ENCODE measurements around the gene MORN3.
"Not testable (repeated sequence)": the region's sequence is repeated elsewhere in the genome, so short reads cannot be mapped to it uniquely, and the experiment has no call there.

MORN3 gene

GRCh38 chr12:121633833-121634196 is 35.6 kb downstream of the MORN3 start:
- H3K36me3 Mint-ChIP-seq; H3K9me3 Mint-ChIP-seq (ENCODE audit: low read depth): not testable (repeated sequence)

GRCh38 chr12:121632069-121632970 is 37.1 kb downstream of the MORN3 start:
- Mint-ChIP-seq H3K27ac (peak overlapping the region; percentile 97), H3K9me3 (ENCODE audit: low read depth) (no peaks in the 10 kb centered on the region), H3K4me3 (peak overlapping the region; percentile 94), H3K27me3 (no peaks in the 10 kb centered on the region), H3K4me1 (ENCODE audit: low read depth) (peaks cover 73% of the 10 kb centered on the region), H3K36me3 (peaks cover 9% of the 10 kb centered on the region)

More at GRCh38 chr12:121633833-121634196, 35.6 kb downstream of the MORN3 start:
- H3K4me3 Mint-ChIP-seq, H3K27ac Mint-ChIP-seq, H3K27me3 Mint-ChIP-seq: not testable (repeated sequence)
- peaks cover 78% of the 10 kb centered on the region for H3K4me1 Mint-ChIP-seq (ENCODE audit: low read depth)

GRCh38 chr12:121630791-121631355 is 38.6 kb downstream of the MORN3 start:
- Mint-ChIP-seq H3K27me3 (no peaks in the 10 kb centered on the region), H3K27ac (peak overlapping the region; percentile 97), H3K36me3 (peaks cover 9% of the 10 kb centered on the region), H3K9me3 (ENCODE audit: low read depth) (no peaks in the 10 kb centered on the region), H3K4me3 (peak overlapping the region; percentile 94), H3K4me1 (ENCODE audit: low read depth) (peaks cover 64% of the 10 kb centered on the region)

GRCh38 chr12:121628536-121628935 is 40.9 kb downstream of the MORN3 start:
- peak overlapping the region; percentile 97 for H3K27ac Mint-ChIP-seq
- H3K4me1 Mint-ChIP-seq (ENCODE audit: low read depth): peaks cover 62% of the 10 kb centered on the region
- H3K4me3 Mint-ChIP-seq: peak overlapping the region; percentile 94
- H3K9me3 Mint-ChIP-seq (ENCODE audit: low read depth): no peaks in the 10 kb centered on the region
- H3K27me3 Mint-ChIP-seq: no peaks in the 10 kb centered on the region
- H3K36me3 Mint-ChIP-seq: peaks cover 9% of the 10 kb centered on the region

GRCh38 chr12:121628037-121628436 is 41.4 kb downstream of the MORN3 start:
- Mint-ChIP-seq H3K4me3 (peak overlapping the region; percentile 94), H3K27ac (peak overlapping the region; percentile 97), H3K27me3 (no peaks in the 10 kb centered on the region), H3K9me3 (ENCODE audit: low read depth) (no peaks in the 10 kb centered on the region), H3K36me3 (peaks cover 9% of the 10 kb centered on the region), H3K4me1 (ENCODE audit: low read depth) (peaks cover 59% of the 10 kb centered on the region)

GRCh38 chr12:121626853-121627640 is 42.4 kb downstream of the MORN3 start:
- peaks cover 50% of the 10 kb centered on the region for H3K4me1 Mint-ChIP-seq (ENCODE audit: low read depth)
- peaks cover 7% of the 10 kb centered on the region for H3K36me3 Mint-ChIP-seq
- no peaks in the 10 kb centered on the region for H3K27me3 Mint-ChIP-seq
- peak overlapping the region; percentile 94 for H3K4me3 Mint-ChIP-seq
- H3K27ac Mint-ChIP-seq: peak overlapping the region; percentile 97
- H3K9me3 Mint-ChIP-seq (ENCODE audit: low read depth): no peaks in the 10 kb centered on the region

GRCh38 chr12:121626087-121626852 is 43.2 kb downstream of the MORN3 start, which contains the start of gene ORAI1:
Gene ORAI1, plus strand, starts transcription at chr12:121626530.
- peak within 1 kb of the TSS; percentile 94 for H3K4me3 Mint-ChIP-seq
- peaks cover 6% of the 10 kb centered on the region for H3K36me3 Mint-ChIP-seq
- H3K27me3 Mint-ChIP-seq: no peaks in the 10 kb centered on the region
- H3K4me1 Mint-ChIP-seq (ENCODE audit: low read depth): peaks cover 44% of the 10 kb centered on the region
- no peaks in the 10 kb centered on the region for H3K9me3 Mint-ChIP-seq (ENCODE audit: low read depth)
- H3K27ac Mint-ChIP-seq: peak within 1 kb of the TSS; percentile 97

- Mint-ChIP-seq H3K4me3 (no peak overlapping the region), H3K9me3 (ENCODE audit: low read depth) (no peaks in the 10 kb centered on the region), H3K27me3 (no peaks in the 10 kb centered on the region), H3K36me3 (peaks cover 4% of the 10 kb centered on the region), H3K27ac (no peak overlapping the region), H3K4me1 (ENCODE audit: low read depth) (peaks cover 13% of the 10 kb centered on the region)
Observed at GRCh38 chr12:121620333-121620891, 49.0 kb downstream of the MORN3 start.

GRCh38 chr12:121618659-121619233 is 50.7 kb downstream of the MORN3 start:
- no peak overlapping the region for H3K27ac Mint-ChIP-seq
- H3K4me1 Mint-ChIP-seq (ENCODE audit: low read depth): peaks cover 6% of the 10 kb centered on the region
- no peaks in the 10 kb centered on the region for H3K27me3 Mint-ChIP-seq
- no peaks in the 10 kb centered on the region for H3K9me3 Mint-ChIP-seq (ENCODE audit: low read depth)
- peaks cover 4% of the 10 kb centered on the region for H3K36me3 Mint-ChIP-seq
- H3K4me3 Mint-ChIP-seq: no peak overlapping the region

GRCh38 chr12:121614872-121615467 is 54.5 kb downstream of the MORN3 start:
- no peaks in the 10 kb centered on the region for H3K9me3 Mint-ChIP-seq (ENCODE audit: low read depth)
- peaks cover 4% of the 10 kb centered on the region for H3K36me3 Mint-ChIP-seq
- H3K4me3 Mint-ChIP-seq: no peak overlapping the region
- no peaks in the 10 kb centered on the region for H3K27me3 Mint-ChIP-seq
- H3K4me1 Mint-ChIP-seq (ENCODE audit: low read depth): peaks cover 4% of the 10 kb centered on the region
- H3K27ac Mint-ChIP-seq: no peak overlapping the region

- Mint-ChIP-seq H3K4me3 (no peak overlapping the region), H3K27ac (no peak overlapping the region), H3K9me3 (ENCODE audit: low read depth) (no peaks in the 10 kb centered on the region), H3K36me3 (no peaks in the 10 kb centered on the region), H3K4me1 (ENCODE audit: low read depth) (no peaks in the 10 kb centered on the region), H3K27me3 (no peaks in the 10 kb centered on the region)
Observed at GRCh38 chr12:121613462-121613861, 56.0 kb downstream of the MORN3 start.

- Mint-ChIP-seq H3K27ac (no peak overlapping the region), H3K4me1 (ENCODE audit: low read depth) (no peaks in the 10 kb centered on the region), H3K9me3 (ENCODE audit: low read depth) (no peaks in the 10 kb centered on the region), H3K36me3 (no peaks in the 10 kb centered on the region), H3K4me3 (no peak overlapping the region), H3K27me3 (no peaks in the 10 kb centered on the region)
Observed at GRCh38 chr12:121611306-121611705, 58.1 kb downstream of the MORN3 start.

GRCh38 chr12:121610239-121611149 is 59.0 kb downstream of the MORN3 start:
- H3K4me1 Mint-ChIP-seq (ENCODE audit: low read depth): no peaks in the 10 kb centered on the region
- no peaks in the 10 kb centered on the region for H3K27me3 Mint-ChIP-seq
- no peak overlapping the region for H3K27ac Mint-ChIP-seq
- H3K36me3 Mint-ChIP-seq: no peaks in the 10 kb centered on the region
- no peaks in the 10 kb centered on the region for H3K9me3 Mint-ChIP-seq (ENCODE audit: low read depth)
- H3K4me3 Mint-ChIP-seq: no peak overlapping the region
